Sigmoid colon (tissue), 4 donors: ENCODE data around the gene COLEC12.

ENCODE experiments used
- EP300 ChIP-seq, 4 donors: sonication (generic); formaldehyde crosslinking; IDR thresholded peaks; one replicate each; pipeline ENCODE4 v1.6.1; 2017; ENCODE audit warnings: antibody characterized with exemption in 4 of 4
- POLR2A ChIP-seq, 2 donors: fragments of 450-650 bp; IDR thresholded peaks; one replicate each; pipeline ENCODE4 v1.6.1; 2016; ENCODE audit warnings: antibody characterized with exemption in 2 of 2, mild to moderate bottlenecking in 2 of 2, moderate library complexity in 2 of 2
- POLR2AphosphoS5 ChIP-seq, 4 donors: sonication (generic); formaldehyde crosslinking; IDR thresholded peaks; one replicate each; pipeline ENCODE4 v1.6.1; 2017; ENCODE audit warnings: antibody characterized with exemption in 4 of 4
- TF ChIP-seq, protein P1 (sequence below), 4 experiments: fragments of 450-650 bp in 3 of 4; fragments of 200-600 bp in 1 of 4; IDR thresholded peaks; one replicate each; pipeline ENCODE4 v1.5.1; 2016 to 2019; ENCODE audit warnings: antibody characterized with exemption in 4 of 4, mild to moderate bottlenecking in 3 of 4, moderate library complexity in 2 of 4

GRCh38 chr18:463827-464541 is 36.5 kb downstream of the COLEC12 start:
- TF ChIP-seq POLR2A (IDR thresholded peaks at IDR 0.05): no peak
- TF ChIP-seq, protein P1, sequence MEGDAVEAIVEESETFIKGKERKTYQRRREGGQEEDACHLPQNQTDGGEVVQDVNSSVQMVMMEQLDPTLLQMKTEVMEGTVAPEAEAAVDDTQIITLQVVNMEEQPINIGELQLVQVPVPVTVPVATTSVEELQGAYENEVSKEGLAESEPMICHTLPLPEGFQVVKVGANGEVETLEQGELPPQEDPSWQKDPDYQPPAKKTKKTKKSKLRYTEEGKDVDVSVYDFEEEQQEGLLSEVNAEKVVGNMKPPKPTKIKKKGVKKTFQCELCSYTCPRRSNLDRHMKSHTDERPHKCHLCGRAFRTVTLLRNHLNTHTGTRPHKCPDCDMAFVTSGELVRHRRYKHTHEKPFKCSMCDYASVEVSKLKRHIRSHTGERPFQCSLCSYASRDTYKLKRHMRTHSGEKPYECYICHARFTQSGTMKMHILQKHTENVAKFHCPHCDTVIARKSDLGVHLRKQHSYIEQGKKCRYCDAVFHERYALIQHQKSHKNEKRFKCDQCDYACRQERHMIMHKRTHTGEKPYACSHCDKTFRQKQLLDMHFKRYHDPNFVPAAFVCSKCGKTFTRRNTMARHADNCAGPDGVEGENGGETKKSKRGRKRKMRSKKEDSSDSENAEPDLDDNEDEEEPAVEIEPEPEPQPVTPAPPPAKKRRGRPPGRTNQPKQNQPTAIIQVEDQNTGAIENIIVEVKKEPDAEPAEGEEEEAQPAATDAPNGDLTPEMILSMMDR (IDR thresholded peaks at IDR 0.05): no peak
- no peak for TF ChIP-seq POLR2AphosphoS5 (IDR thresholded peaks at IDR 0.05)
- TF ChIP-seq EP300 (IDR thresholded peaks at IDR 0.05): no peak
